ENCODE measurements around the gene TUFM.
"Not testable (repeated sequence)": the region's sequence is repeated elsewhere in the genome, so short reads cannot be mapped to it uniquely, and the experiment has no call there.

Gene TUFM

DNA sequence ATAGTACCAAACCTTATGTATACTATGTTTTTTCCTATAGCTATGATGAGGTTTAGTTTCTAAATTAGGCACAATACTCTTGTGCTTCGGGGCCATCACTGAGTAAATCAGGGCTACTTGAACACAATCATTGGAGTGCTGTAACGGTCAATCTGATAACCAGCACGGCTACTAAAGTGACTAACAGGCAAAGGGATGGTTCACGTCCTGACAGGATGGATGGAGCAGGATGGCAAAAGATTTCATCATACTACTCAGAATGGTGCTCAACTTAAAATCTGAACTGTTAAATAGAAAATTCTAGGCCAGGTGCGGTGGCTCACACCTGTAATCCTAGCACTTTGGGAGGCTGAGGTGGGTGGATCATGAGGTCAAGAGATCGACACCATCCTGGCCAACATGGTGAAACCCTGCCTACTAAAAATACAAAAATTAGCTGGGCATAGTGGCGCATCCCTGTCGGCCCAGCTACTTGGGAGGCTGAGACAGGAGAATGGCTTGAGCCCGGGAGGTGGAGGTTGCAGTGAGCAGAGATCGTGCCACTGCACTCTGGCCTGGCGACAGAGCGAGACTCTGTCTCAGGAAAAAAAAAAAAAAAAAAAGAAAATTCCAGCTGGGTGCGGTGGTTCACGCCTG, 7.0 kb downstream of the TUFM start:
- DNase-seq (ENCODE audit: low read depth in 2 of 2), result no peak

DNA sequence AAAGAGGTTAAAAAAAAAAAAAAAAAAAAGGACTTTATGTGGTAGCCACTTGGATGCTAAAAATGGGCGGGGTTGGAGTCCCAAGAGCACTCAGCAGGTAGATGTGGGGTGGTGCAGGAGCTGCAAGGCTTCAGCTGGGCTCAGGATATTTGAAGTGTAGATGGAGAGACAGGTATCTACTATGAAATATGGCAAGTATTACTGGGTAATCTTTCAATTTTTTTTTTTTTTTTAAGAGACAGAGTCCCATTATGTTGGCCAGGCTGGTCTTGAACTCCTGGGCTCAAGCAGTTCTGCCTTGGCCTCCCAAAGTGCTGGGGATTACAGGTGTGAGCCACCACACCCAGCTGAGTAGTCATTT, 7.6 kb downstream of the TUFM start:
- no peak for DNase-seq (ENCODE audit: low read depth in 2 of 2)

DNA sequence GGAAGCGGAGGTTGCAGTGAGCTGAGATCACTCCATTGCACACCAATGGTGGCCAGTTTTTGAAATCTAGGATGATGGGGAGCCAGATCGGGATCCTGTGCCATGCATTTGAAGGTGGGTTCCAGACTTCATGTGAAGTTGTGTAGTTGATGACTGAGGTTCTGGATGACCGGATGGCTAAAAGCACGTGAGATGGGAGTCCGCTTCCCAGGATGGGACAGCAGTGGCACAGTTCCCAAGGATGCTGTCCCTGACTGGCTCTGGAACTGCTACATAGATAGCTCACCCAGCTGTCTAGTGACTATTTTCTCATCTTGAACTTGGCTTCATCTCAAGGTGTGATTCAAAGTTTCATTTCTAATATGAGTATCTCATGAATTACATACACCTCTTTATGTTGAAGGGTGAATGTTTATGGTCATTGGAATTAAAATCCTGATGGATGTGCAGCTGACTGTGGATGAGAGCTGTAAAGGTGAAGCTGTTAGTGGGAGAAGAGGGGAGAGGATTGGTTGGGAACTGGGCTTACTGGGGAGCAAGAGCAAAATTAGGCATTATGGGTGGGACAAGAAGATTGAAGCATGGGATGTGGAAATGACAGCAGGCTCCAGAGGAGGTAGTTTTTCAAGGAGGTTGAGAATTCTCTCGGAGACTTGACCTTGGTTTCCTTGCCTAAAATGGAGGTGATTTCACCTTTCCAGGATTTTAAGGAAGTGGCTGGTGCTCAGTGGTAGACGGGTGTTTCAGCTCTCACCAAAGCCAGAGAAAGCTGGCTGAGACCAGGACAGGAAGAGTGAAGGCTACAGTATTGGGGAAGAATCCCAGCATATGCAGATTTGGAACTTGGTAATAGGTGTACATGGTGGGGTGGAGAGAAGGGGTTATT, 8.2 kb downstream of the TUFM start:
- DNase-seq (ENCODE audit: low read depth in 2 of 2), result no peak

DNA sequence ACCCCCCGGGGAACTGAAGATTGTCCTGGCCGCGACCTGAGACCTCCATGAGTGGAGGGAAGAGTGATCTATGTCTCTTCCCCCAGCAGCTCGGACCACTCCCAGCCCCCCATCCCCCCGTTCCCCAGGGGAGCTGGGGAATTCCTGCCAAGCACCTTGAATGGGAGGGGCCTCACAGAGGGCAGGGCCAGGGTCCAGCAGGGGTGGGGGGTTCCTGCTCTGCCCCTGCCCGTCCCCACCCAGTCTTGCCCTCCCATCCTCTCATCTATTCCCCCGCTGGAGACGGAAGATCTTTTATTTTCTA, 9.4 kb downstream of the TUFM start:
- no peak for DNase-seq (ENCODE audit: low read depth in 2 of 2)

DNA sequence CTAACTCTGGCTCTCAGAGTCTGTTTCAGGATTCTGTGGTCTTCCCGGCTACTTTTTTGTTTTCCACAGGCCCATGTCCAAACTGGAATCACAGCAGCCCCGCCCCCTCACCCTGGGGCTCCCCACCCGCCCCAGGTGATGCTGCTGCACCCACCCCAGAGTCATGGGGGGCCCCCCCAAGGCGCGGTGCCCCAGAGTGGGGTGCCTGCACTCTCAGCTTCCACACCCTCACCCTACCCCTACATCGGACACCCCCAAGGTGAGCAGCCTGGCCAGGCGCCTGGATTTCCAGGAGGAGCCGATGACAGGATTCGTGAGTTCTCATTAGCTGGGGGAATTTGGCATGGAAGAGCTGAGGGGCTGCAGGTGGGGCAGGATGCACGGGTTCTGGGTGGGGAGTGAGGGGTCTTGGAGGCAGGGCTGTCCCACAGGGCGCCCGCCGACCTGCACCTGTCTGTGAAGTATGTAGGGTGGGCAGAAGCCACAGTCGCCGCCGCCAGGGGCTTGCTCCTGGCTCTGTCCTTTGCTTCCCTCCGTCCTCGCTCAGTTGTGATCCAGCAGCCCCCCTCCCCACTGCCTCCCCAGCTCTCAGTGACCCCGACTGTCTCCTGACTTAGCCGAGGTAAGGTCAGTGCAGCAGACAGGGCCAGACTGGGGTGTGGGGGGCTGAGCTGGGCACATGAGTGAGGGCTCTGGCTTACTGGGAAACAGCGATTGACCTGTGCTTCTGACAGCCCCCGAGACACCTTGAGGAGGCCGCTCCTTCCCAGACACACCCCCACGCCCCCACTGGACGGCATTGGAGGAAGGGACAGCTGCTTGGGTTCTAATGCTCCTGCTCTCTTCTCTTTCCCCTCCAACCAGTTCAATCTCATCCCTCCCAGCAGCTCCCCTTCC, 10.0 kb downstream of the TUFM start:
- no peak for DNase-seq (ENCODE audit: low read depth in 2 of 2)

DNA sequence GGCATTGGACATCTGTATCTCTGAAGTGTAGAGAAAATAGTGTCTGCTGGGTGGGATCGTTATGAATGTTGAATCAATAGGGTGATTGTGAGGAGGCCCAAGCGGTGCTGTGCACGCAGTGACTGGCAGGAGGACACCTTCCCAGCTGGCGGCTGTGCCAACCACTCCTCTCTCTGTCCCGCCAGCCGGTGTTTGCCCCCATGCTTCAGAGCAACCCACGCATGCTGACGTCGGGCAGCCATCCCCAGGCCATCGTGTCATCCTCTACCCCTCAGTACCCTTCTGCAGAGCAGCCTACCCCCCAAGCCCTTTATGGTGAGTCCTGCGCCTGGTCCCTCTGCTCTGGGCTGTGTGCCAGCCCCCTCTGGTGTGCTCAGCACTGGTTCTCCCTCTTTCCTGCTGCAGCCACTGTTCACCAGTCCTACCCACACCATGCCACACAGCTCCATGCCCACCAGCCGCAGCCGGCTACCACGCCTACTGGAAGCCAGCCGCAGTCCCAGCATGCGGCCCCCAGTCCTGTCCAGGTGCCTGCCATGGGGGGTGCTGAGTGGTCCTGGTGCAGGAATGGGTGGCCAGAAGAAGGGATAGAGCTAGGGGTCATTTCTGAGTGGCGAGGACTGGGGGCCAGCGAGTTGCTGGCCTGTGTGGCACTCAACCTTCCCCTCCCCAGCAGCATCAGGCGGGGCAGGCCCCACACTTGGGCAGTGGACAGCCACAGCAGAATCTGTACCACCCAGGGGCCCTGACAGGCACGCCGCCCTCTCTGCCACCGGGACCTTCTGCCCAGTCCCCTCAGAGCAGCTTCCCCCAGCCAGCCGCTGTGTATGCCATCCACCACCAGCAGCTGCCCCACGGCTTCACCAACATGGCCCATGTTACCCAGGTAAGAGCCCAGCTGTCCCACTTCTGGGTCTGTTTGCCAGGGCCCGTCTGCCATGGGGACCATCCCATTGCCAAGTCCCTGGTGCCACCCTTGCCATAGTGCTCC, 11.0 kb downstream of the TUFM start:
- no peak for DNase-seq (ENCODE audit: low read depth in 2 of 2)

DNA sequence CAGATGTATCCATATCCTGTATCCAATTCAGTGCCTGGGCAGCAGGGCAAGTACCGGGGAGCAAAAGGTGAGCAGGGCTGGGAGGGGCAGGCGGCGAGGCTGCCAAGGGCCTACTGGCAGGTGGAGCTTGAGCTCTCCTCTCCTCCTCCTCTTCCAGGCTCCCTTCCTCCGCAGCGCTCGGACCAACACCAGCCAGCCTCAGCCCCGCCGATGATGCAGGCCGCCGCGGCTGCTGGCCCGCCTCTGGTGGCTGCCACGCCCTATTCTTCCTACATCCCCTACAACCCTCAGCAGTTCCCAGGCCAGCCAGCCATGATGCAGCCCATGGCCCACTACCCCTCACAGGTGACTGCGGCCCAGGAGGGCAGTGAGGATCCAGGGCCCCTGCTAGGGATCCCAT, 11.8 kb downstream of the TUFM start:
- DNase-seq (ENCODE audit: low read depth in 2 of 2), result no peak

DNA sequence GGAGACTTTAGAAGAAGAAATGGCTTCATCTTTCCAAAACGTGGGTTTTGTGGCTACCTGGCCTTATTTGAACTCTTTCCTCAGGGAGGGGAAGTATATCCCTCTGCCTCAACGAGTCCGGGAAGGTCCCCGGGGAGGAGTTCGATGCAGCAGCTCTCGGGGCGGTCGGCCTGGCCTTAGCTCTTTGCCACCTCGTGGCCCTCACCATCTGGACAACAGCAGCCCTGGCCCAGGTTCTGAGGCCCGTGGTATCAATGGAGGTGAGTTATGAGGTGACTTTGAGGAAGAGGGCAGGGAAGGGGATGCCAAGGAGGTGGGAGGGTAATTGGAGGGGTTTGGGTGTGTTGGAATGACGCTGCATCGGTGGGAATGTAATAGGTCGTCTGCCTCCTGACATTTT, 15.6 kb downstream of the TUFM start:
- no peak for DNase-seq (ENCODE audit: low read depth in 2 of 2)

DNA sequence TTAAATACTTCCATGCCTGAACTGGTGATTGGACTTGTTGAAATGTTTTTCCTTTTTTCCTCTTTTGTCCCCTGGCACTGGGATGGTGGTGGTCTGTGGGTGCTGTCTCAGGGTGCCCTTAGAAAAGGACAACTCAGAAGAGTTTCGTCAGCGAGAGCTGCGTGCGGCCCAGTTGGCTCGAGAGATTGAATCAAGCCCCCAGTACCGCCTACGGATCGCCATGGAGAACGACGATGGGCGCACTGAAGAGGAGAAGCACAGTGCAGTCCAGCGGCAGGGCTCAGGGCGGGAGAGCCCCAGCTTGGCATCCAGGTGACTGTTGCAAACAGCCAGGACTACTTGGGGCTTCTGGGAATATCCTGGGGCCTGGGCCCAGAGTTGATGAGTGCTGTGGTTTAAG, 16.4 kb downstream of the TUFM start:
- DNase-seq (ENCODE audit: low read depth in 2 of 2), result no peak

DNA sequence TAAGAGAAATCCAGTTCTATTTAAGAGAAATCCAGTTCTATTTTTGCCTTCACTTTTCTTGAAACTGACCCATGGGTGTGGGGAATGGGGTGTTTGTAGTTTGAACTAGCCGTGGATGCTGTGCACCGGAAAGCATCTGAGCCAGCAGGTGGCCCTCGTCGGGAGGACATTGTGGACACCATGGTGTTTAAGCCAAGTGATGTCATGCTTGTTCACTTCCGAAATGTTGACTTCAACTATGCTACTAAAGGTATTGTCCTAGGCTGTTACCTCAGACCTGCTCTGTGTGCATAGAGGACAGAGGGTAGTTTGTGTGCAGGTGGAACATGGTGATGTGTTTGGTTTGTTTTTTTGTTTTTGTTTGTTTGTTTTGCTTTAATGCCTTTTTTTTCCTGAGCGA, 20.0 kb downstream of the TUFM start:
- no peak for DNase-seq (ENCODE audit: low read depth in 2 of 2)

DNA sequence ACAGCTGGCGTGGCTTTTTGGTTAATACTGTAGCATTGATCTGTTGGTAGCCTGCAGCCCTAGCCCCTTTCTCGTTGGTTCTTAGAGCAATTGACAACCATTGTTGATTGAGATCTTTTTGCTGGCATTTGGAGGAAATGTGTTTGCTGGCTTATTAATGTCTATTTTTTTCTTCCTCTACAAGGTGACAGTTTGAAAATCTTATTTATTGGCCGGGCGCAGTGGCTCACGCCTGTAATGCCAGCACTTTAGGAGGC, 21.5 kb downstream of the TUFM start:
- DNase-seq (ENCODE audit: low read depth in 2 of 2), result no peak

DNA sequence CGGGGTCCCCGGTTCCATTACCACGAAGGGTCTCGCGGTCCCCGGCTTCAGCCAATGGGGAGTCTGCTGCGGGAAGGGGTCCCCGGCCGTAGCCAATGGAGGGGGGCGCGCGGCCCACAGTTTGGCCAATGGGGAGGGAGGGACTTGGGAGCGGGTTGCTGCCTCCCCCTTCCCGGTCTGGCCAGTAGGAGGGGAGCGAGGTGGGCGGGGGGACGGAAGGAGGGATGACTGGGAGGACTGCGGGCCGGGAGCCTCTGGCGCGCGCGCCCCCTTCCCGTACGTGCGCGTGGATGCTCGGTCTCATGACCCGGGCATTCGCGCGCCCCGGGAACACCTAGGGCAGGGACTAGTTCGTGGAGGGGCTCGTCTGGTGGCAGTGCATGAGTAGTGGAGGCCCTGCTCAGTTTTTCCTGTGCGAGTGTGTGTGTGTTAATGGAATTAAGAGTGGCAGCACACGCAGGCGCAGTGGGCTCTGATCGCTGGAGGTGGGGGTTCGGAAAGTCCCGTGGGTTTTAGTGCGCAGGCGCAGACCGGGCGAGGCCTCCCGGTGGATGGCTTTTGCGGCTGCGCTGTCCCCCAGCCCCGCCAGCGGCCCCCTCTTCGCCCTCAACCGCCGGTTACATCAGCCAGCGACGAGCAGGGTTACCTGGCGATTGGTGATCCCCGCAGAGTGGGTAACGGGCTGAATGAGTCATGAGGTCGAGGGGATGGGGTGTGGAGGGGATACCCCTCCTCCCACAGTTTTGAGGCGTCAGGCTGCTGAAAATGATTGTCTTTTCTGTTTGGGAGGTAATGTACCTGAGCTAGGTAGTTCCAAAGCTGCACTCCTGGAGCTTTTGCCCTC, 22.1 kb downstream of the TUFM start:
- DNase-seq (ENCODE audit: low read depth in 2 of 2), result peak; percentile 95 to 96

DNA sequence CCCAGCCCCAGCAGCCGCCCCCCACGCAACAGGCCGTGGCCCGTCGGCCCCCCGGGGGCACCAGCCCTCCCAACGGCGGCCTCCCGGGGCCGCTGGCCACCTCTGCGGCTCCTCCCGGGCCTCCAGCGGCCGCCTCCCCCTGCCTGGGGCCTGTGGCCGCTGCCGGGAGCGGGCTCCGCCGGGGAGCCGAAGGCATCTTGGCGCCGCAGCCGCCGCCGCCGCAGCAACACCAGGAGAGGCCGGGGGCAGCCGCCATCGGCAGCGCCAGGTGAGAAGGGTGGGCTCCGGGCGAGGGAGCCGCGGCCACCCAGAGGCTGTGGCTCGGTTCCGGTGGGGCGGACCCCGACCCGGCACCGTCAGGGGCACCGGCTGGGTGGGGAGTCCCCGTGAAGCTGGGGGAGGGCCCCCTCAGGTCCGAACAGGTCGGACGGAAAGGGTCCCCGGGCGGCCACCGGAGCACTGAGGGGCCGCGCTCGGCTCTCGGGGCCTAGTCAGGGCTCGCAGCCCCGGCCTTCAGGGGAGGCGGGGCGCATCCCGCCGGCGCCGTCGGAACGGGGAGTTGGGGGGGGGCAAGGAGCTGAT, 22.8 kb downstream of the TUFM start:
- no peak for DNase-seq (ENCODE audit: low read depth in 2 of 2)

DNA sequence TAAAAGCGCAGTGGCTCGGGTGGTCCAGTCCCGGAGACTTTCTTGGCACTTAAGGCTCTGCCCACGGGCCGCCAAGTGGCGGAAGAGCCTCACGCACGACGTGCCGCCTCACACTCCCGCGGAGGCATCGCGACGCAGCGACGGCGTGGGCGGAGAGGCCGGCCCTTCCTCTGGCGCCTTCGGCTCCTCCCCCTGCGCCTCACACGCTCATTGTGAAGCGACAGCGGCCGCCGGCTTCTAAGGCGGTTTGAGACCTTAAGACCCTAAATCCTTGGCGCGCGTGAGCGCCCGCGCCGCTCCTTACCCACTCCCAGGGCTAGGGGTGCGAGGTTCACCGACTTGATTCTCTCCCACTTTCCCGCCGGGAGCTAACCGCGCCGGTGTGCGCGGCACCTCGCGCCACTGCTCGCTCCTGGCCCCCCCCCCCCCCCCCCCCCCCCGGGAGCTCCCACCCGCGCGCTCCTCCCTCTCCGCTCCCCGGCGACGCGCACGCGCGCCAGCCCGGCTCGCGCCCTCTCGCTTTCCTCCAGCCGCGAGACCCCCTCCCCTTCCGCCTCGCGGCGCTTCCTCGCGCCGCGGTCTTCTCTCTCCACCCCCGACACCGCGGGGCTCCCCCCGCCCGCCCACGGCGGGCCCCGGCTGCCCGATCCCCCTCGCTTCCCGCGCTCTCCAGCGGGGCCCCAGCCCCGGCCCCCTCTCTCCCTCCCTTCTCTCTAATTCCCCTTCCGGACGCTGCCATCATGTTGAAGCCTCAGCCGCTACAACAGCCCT, 23.4 kb downstream of the TUFM start, which contains the start of gene ATXN2L:
ATXN2L (plus strand) TSS at position 480 of the 771 bp plus-strand sequence; CDS start at position 741, 261 bp downstream.
- peak; percentile 92 to 96 for DNase-seq (ENCODE audit: low read depth in 2 of 2)

DNA sequence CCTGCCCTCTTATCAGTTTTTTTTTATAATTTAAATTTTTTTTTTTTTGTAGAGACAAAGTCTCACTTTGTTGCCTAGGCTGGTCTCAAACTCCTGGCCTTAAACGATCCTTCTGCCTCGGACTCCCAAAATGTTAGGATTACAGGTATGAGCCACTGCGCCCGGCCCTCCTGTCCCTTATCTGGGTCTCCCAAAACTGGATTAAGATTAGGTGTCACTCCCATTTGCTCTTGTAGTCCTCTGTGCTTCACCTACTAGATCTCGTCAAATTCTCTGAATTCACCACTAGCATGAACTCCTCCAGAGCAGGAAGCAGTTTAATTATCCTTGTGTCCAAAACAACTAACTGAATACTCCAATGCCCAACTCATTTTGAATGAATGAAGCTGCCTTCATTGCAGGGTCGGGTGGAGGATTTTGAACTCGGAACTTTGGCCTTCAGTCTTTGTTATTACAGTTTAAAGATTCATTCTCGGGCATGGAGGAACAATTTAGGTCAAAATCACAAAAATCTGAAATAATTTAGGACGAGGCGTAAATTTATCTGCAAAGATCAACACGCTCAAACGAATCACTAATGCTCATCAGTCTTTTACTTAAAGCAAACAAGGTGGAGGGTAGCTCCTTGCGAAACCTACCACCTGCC, 24.2 kb downstream of the TUFM start:
- no peak for DNase-seq (ENCODE audit: low read depth in 2 of 2)

DNA sequence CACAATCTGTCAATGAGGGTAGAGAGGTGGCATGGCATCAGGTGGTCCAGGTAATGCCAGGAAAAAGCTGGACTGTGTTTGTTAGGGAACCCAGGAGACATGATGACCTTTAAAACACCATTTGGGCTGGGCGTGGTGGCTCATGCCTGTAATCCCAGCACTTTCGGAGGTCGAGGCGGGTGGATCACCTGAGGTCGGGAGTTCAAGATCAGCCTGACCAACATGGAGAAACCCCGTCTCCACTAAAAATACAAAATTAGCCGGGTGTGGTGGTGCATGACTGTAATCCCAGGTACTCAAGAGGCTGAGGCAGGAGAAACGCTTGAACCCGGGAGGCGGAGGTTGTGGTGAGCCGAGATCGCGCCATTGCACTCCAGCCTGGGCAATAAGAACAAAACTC, 25.6 kb downstream of the TUFM start:
- DNase-seq (ENCODE audit: low read depth in 2 of 2), result not testable (repeated sequence)

DNA sequence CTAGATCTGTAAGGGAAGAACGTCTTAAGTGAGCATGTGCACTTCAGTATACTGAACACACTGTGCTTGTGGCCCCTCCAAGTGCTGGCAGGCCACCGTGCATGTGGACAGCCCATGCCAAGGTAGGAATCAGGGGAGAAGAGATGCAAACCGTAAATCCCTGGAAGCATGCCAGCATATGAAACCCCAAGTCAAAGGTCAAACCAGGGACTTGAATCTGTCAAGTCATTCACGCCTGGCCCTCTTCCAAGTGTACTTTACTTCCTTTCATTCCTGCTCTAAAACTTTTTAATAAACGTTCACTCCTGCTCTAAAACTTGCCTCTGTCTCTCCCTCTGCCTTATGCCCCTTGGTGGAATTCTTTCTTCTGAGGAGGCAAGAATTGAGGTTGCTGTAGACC, 26.1 kb downstream of the TUFM start:
- DNase-seq (ENCODE audit: low read depth in 2 of 2), result no peak

DNA sequence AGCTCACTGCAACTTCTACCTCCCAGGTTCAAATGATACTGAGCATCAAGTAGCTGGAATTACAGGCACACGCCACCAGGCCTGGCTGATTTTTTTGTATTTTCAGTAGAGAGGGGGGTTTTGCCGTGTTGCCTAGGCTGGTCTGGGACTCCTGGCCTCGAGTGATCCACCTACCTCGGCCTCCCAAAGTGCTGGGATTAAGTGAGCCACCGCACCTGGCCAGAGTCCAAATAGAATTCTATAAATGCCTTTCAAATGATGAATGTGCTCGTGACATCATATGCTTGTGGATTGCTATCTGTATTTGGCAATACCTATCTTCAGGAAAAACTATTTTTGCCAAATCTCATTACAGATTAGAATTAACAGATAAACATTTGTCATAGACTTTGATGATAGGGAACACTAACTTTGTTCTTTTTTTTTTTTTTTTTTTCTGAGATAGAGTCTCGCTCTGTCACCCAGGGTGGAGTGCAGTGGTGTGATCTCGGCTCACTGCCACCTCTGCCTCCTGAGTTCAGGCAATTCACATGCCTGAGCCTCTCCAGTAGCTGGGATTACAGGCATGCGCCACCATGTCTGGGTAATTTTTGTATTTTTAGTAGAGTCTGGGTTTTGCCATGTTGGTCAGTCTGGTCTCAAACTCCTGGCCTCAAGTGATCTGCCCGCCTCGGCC, 38.6 kb downstream of the TUFM start:
- not testable (repeated sequence) for DNase-seq (ENCODE audit: low read depth in 2 of 2)

All from stimulated activated CD8-positive, alpha-beta memory T cell treated with anti-CD3 and anti-CD28 coated beads, Interleukin-2, amount 100 ng/mL, for 48 hours (primary cell).